SU-DHL-6 (cell line): ENCODE results near the gene IL5RA.

Experiments used
- H2AFZ ChIP-seq: fragments of 200-600 bp; sonication (generic); 2 replicates; pipeline ENCODE4 v1.6.1; 2014; ENCODE audit warnings: low read depth, mild to moderate bottlenecking, moderate library complexity, mixed read lengths, antibody characterized with exemption, low read length; ENCODE audit not compliant: severe bottlenecking
- H3F3A ChIP-seq: fragments of 200-600 bp; shearing (Covaris generic); 2 replicates; pipeline ENCODE4 v1.6.0; 2016; ENCODE audit warnings: antibody characterized with exemption, mild to moderate bottlenecking; ENCODE audit not compliant: insufficient read depth
- H3K27ac ChIP-seq: fragments of 200-600 bp; sonication (generic); 2 replicates; pipeline ENCODE4 v1.5.1; 2016; ENCODE audit warnings: low read depth, mild to moderate bottlenecking, low read length, moderate library complexity, mixed read lengths
- H3K27me3 ChIP-seq: fragments of 200-600 bp; sonication (generic), shearing (Covaris generic); 2 replicates; pipeline ENCODE4 v1.6.0; 2014; ENCODE audit warnings: mild to moderate bottlenecking, low read length
- H3K36me3 ChIP-seq: fragments of 200-600 bp; sonication (generic); 2 replicates; pipeline ENCODE4 v1.6.1; 2014; ENCODE audit warnings: mild to moderate bottlenecking, low read length, mixed read lengths
- H3K4me2 ChIP-seq: fragments of 300-600, 200-600 bp; shearing (Covaris generic), sonication (generic); 2 replicates; pipeline ENCODE4 v1.6.0; 2014; ENCODE audit warnings: low read length, low read depth, mild to moderate bottlenecking; ENCODE audit not compliant: poor library complexity, severe bottlenecking
- H3K4me3 ChIP-seq: fragments of 200-600 bp; sonication (generic); 2 replicates; pipeline ENCODE4 v1.5.1; 2014; ENCODE audit warnings: antibody characterized with exemption, low read length, mild to moderate bottlenecking, mixed read lengths; ENCODE audit not compliant: insufficient read depth, poor library complexity, severe bottlenecking
- H3K79me2 ChIP-seq: fragments of 200-600 bp; sonication (generic); 2 replicates; pipeline ENCODE4 v1.6.1; 2014; ENCODE audit warnings: mild to moderate bottlenecking, low read length, moderate library complexity; ENCODE audit not compliant: insufficient read depth
- H3K9ac ChIP-seq: fragments of 200-600 bp; sonication (generic); 2 replicates; pipeline ENCODE4 v1.7.0; 2014; ENCODE audit warnings: mild to moderate bottlenecking, low read length
- H3K9me2 ChIP-seq: fragments of 200-600 bp; sonication (generic); replicated peaks from 2 replicates; pipeline ENCODE4 v1.6.1; 2014; ENCODE audit warnings: low read length; ENCODE audit not compliant: insufficient read depth
- H3K9me3 ChIP-seq: fragments of 200-600 bp; sonication (generic); 2 replicates; pipeline ENCODE4 v1.6.1; 2014; ENCODE audit warnings: low read length, mixed read lengths; ENCODE audit not compliant: insufficient read depth
- H4K20me1 ChIP-seq: fragments of 200-600 bp; sonication (generic); 2 replicates; pipeline ENCODE4 v1.6.1; 2014; ENCODE audit warnings: low read depth, mild to moderate bottlenecking, antibody characterized with exemption, low read length, moderate library complexity, mixed read lengths
- CTCF ChIP-seq: fragments of 200-600 bp; sonication (generic); IDR thresholded peaks from one replicate; pipeline ENCODE4 v1.5.1; 2017; ENCODE audit warnings: antibody characterized with exemption, mild to moderate bottlenecking, low read length, moderate library complexity; ENCODE audit not compliant: insufficient read depth, poor library complexity, severe bottlenecking
- EZH2phosphoT487 ChIP-seq: fragments of 200-600 bp; sonication (generic), shearing (Covaris generic); conservative IDR thresholded peaks from 2 replicates; pipeline ENCODE4 v1.6.1; 2018; ENCODE audit warnings: mild to moderate bottlenecking, antibody characterized with exemption, low read length, moderate library complexity, mixed read lengths

The IL5RA gene

GRCh38 chr3:3086239-3086638 lies 23.9 kb downstream of the IL5RA start:
- no peaks in the 10 kb centered on the region for H3K9me3 ChIP-seq

GRCh38 chr3:3085782-3086181 lies 24.4 kb downstream of the IL5RA start:
- no peak overlapping the region for H3K4me2 ChIP-seq
- H3K27me3 ChIP-seq, result no peaks in the 10 kb centered on the region
- H3K9me2 ChIP-seq, result no peaks in the 10 kb centered on the region
- H3K9me3 ChIP-seq, result no peaks in the 10 kb centered on the region
- H3K79me2 ChIP-seq, result no peaks in the 10 kb centered on the region
- no peak overlapping the region for H3K9ac ChIP-seq
- no peaks in the 10 kb centered on the region for H3K36me3 ChIP-seq
- TF ChIP-seq CTCF (no peak), EZH2phosphoT487 (no peak)
- no peaks in the 10 kb centered on the region for H4K20me1 ChIP-seq
- no peak overlapping the region for H3K4me3 ChIP-seq
- no peak overlapping the region for H3K27ac ChIP-seq
- no peaks in the 10 kb centered on the region for H3F3A ChIP-seq
- H2AFZ ChIP-seq, result no peak overlapping the region

More at GRCh38 chr3:3086239-3086638, 23.9 kb downstream of the IL5RA start:
- no peaks in the 10 kb centered on the region for H4K20me1 ChIP-seq
- no peak overlapping the region for H3K4me2 ChIP-seq
- no peaks in the 10 kb centered on the region for H3K9me2 ChIP-seq
- H2AFZ ChIP-seq, result no peak overlapping the region
- no peaks in the 10 kb centered on the region for H3F3A ChIP-seq
- H3K4me3 ChIP-seq, result no peak overlapping the region
- H3K9ac ChIP-seq, result no peak overlapping the region
- TF ChIP-seq CTCF (no peak), EZH2phosphoT487 (no peak)
- no peaks in the 10 kb centered on the region for H3K27me3 ChIP-seq
- H3K27ac ChIP-seq, result no peak overlapping the region
- H3K36me3 ChIP-seq, result no peaks in the 10 kb centered on the region
- no peaks in the 10 kb centered on the region for H3K79me2 ChIP-seq

- TF ChIP-seq EZH2phosphoT487, result no peak
- TF ChIP-seq CTCF, result no peak
- H2AFZ ChIP-seq, result no peak overlapping the region
- no peaks in the 10 kb centered on the region for H3F3A ChIP-seq
- H3K36me3 ChIP-seq, result no peaks in the 10 kb centered on the region
- H3K9me3 ChIP-seq, result no peaks in the 10 kb centered on the region
- no peaks in the 10 kb centered on the region for H3K27me3 ChIP-seq
- no peaks in the 10 kb centered on the region for H3K79me2 ChIP-seq
- H3K9me2 ChIP-seq, result no peaks in the 10 kb centered on the region
- H3K4me3 ChIP-seq, result no peak overlapping the region
- H3K9ac ChIP-seq, result no peak overlapping the region
- H3K27ac ChIP-seq, result no peak overlapping the region
- H3K4me2 ChIP-seq, result no peak overlapping the region
- H4K20me1 ChIP-seq, result no peaks in the 10 kb centered on the region
Observed at GRCh38 chr3:3084890-3085289, 25.3 kb downstream of the IL5RA start.
